NOMO-1 (cell line): ENCODE results near the gene AS3MT.
"Not testable (repeated sequence)": the region's sequence is repeated elsewhere in the genome, so short reads cannot be mapped to it uniquely, and the experiment has no call there.

ENCODE experiments used
- DNase-seq, 2 experiments: peaks; one replicate each; lab custom pipeline; 2025; ENCODE audit not compliant: unreplicated experiment in 2 of 2; lab: John Stamatoyannopoulos, UW

The AS3MT gene

GRCh38 chr10:102853237-102853636, 16.0 kb upstream of the AS3MT start:
- not testable (repeated sequence) for DNase-seq

- peak in 1 of 2 experiments; percentile 28 for DNase-seq
Measured at GRCh38 chr10:102855731-102856436, 13.4 kb upstream of the AS3MT start.

- no peak for DNase-seq
Measured at GRCh38 chr10:102856758-102857424, 12.4 kb upstream of the AS3MT start.

- DNase-seq: no peak
Measured at GRCh38 chr10:102859911-102860310, 9.4 kb upstream of the AS3MT start.

- DNase-seq: no peak
Measured at GRCh38 chr10:102863660-102864059, 5.6 kb upstream of the AS3MT start.

- DNase-seq: no peak
Measured at GRCh38 chr10:102865620-102866019, 3.6 kb upstream of the AS3MT start.

- DNase-seq: no peak
Measured at GRCh38 chr10:102868911-102869257, 386 bp upstream of the AS3MT start.

- DNase-seq: no peak
Measured at GRCh38 chr10:102870221-102870620, 951 bp downstream of the AS3MT start.

- no peak for DNase-seq
Measured at GRCh38 chr10:102872163-102872562, 2.9 kb downstream of the AS3MT start.

GRCh38 chr10:102876747-102877153, 7.5 kb downstream of the AS3MT start:
- no peak for DNase-seq

- DNase-seq: no peak
Measured at GRCh38 chr10:102878629-102879028, 9.4 kb downstream of the AS3MT start.

- DNase-seq: no peak
Measured at GRCh38 chr10:102880256-102880655, 11.0 kb downstream of the AS3MT start.

GRCh38 chr10:102888048-102888447, 18.8 kb downstream of the AS3MT start:
- no peak for DNase-seq

- DNase-seq: no peak
Measured at GRCh38 chr10:102894466-102895213, 25.4 kb downstream of the AS3MT start.

GRCh38 chr10:102900006-102900405, 30.7 kb downstream of the AS3MT start:
- DNase-seq: no peak

- no peak for DNase-seq
Measured at GRCh38 chr10:102904346-102904745, 35.1 kb downstream of the AS3MT start.

GRCh38 chr10:102906507-102906906, 37.2 kb downstream of the AS3MT start:
- DNase-seq: no peak

GRCh38 chr10:102914781-102915180, 45.5 kb downstream of the AS3MT start:
- DNase-seq: no peak

- no peak for DNase-seq
Measured at GRCh38 chr10:102916173-102916572, 46.9 kb downstream of the AS3MT start.

GRCh38 chr10:102917314-102917961, 48.2 kb downstream of the AS3MT start:
- DNase-seq: peak; percentile 55 to 77
